Trophoblast cell (in vitro differentiated cells and primary cell): Measurements from ENCODE around the gene UBR2.

Experiments used
- DNase-seq, 2 donors: peaks; one replicate each; pipeline ENCODE4 v3.0.0-alpha.2; 2016
- H2AFZ ChIP-seq: 2 replicates; pipeline ENCODE4 v1.6.1; 2013; ENCODE audit warnings: low read length, moderate library complexity, mild to moderate bottlenecking; ENCODE audit not compliant: insufficient read depth, poor library complexity
- H2AK5ac ChIP-seq: 2 replicates; pipeline ENCODE4 v1.6.1; 2013; ENCODE audit warnings: mild to moderate bottlenecking, low read length
- H2BK120ac ChIP-seq: 2 replicates; pipeline ENCODE4 v1.6.1; 2013; ENCODE audit warnings: low read length, mild to moderate bottlenecking, moderate library complexity; ENCODE audit not compliant: insufficient read depth, poor library complexity
- H2BK12ac ChIP-seq: 2 replicates; pipeline ENCODE4 v1.6.1; 2013; ENCODE audit warnings: mild to moderate bottlenecking, low read length, moderate library complexity
- H2BK5ac ChIP-seq: 2 replicates; pipeline ENCODE4 v1.6.1; 2013; ENCODE audit warnings: low read length, low read depth, moderate library complexity, mild to moderate bottlenecking; ENCODE audit not compliant: poor library complexity
- H3K14ac ChIP-seq: 2 replicates; pipeline ENCODE4 v1.6.1; 2013; ENCODE audit warnings: mild to moderate bottlenecking, low read length
- H3K18ac ChIP-seq: 2 replicates; pipeline ENCODE4 v1.6.1; 2013; ENCODE audit warnings: mild to moderate bottlenecking, low read length
- H3K23ac ChIP-seq: 2 replicates; pipeline ENCODE4 v1.6.1; 2013; ENCODE audit warnings: low read length
- H3K27ac ChIP-seq: 2 replicates; pipeline ENCODE4 v1.5.1; 2013; ENCODE audit warnings: low read depth, mild to moderate bottlenecking, inconsistent platforms, low read length, moderate library complexity
- H3K27me3 ChIP-seq: 2 replicates; pipeline ENCODE4 v1.6.1; 2013; ENCODE audit warnings: inconsistent platforms, mild to moderate bottlenecking, low read length, moderate library complexity; ENCODE audit not compliant: insufficient read depth
- H3K36me3 ChIP-seq, 2 experiments: 1 replicate in 1 of 2; 2 replicates in 1 of 2; pipeline ENCODE4 v1.6.1; 2013; ENCODE audit warnings: low read length in 2 of 2, mild to moderate bottlenecking in 2 of 2, moderate library complexity in 1 of 2; ENCODE audit not compliant: insufficient read depth in 2 of 2, control insufficient read depth in 1 of 2
- H3K4ac ChIP-seq: 2 replicates; pipeline ENCODE4 v1.6.1; 2013; ENCODE audit warnings: low read depth, mild to moderate bottlenecking, low read length, moderate library complexity
- H3K4me1 ChIP-seq, 2 experiments: 1 replicate in 1 of 2; 2 replicates in 1 of 2; pipeline ENCODE4 v1.6.1; 2013; ENCODE audit warnings: low read length in 2 of 2, mild to moderate bottlenecking in 2 of 2, moderate library complexity in 1 of 2; ENCODE audit not compliant: insufficient read depth in 2 of 2, control insufficient read depth in 1 of 2
- H3K4me2 ChIP-seq: 2 replicates; pipeline ENCODE4 v1.6.1; 2013; ENCODE audit warnings: inconsistent platforms, mild to moderate bottlenecking, low read length, moderate library complexity
- H3K4me3 ChIP-seq: 2 replicates; pipeline ENCODE4 v1.5.1; 2013; ENCODE audit warnings: mild to moderate bottlenecking, low read depth, low read length, inconsistent platforms
- H3K79me1 ChIP-seq: one replicate; pipeline ENCODE4 v1.6.1; 2013; ENCODE audit warnings: low read length
- H3K79me2 ChIP-seq: 2 replicates; pipeline ENCODE4 v1.6.1; 2013; ENCODE audit warnings: low read length, mild to moderate bottlenecking; ENCODE audit not compliant: control insufficient read depth, insufficient read depth, poor library complexity
- H3K9ac ChIP-seq: 2 replicates; pipeline ENCODE4 v1.6.1; 2013; ENCODE audit warnings: mild to moderate bottlenecking, low read length
- H3K9me3 ChIP-seq: 2 replicates; pipeline ENCODE4 v1.6.1; 2013; ENCODE audit warnings: low read depth, mild to moderate bottlenecking, control low read depth, inconsistent platforms, low read length; ENCODE audit not compliant: insufficient read depth
- H4K12ac ChIP-seq: 2 replicates; pipeline ENCODE4 v1.6.1; 2013; ENCODE audit warnings: low read depth, mild to moderate bottlenecking, low read length, moderate library complexity
- H4K8ac ChIP-seq: 2 replicates; pipeline ENCODE4 v1.6.1; 2013; ENCODE audit warnings: low read depth, mild to moderate bottlenecking, low read length, moderate library complexity
- H4K91ac ChIP-seq: one replicate; pipeline ENCODE4 v1.6.1; 2013; ENCODE audit warnings: low read depth, mild to moderate bottlenecking, low read length, moderate library complexity
- WGBS: extraction: QIAGEN DNeasy Blood & Tissue Kit; methylation state at CpG from one replicate; pipeline ENCODE4 v1.1.7; 2013; ENCODE audit warnings: missing lambda C conversion rate; ENCODE audit not compliant: insufficient read length, insufficient coverage; ENCODE audit errors: extremely low coverage; 5-methylcytosine and 5-hydroxymethylcytosine counted together

Gene UBR2

DNA sequence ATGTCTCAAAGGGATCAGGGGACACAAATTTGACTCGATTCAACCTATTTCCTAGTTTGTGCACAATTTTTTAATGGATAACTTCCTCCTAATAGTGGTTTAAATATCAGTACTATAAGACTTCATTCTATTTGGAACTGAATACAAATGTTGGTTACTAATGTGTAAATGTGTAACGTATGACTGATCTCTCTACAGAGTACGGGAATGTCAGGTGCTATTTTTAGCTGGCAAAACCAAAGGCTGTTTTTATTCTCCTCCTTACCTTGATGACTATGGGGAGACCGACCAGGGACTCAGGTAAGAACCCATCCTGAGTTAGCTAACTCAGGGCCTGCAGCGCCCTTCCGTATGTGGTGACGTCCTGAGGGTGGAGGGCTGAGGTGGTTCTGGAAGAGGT, 125.5 kb downstream of the UBR2 start:
- no peak overlapping the region for H2BK5ac ChIP-seq
- H3K14ac ChIP-seq: no peak overlapping the region
- H3K23ac ChIP-seq: no peak overlapping the region
- no peak overlapping the region for H3K4me3 ChIP-seq
- no peak overlapping the region for H3K18ac ChIP-seq
- H3K36me3 ChIP-seq: peaks cover 36 to 41% of the 10 kb centered on the region in 2 experiments
- no peaks in the 10 kb centered on the region for H3K9me3 ChIP-seq
- no peaks in the 10 kb centered on the region for H3K4me1 ChIP-seq
- H3K27me3 ChIP-seq: no peaks in the 10 kb centered on the region
- no peaks in the 10 kb centered on the region for H3K79me2 ChIP-seq
- H2AFZ ChIP-seq: no peak overlapping the region
- H4K91ac ChIP-seq: no peak overlapping the region
- no peak overlapping the region for H4K12ac ChIP-seq
- DNase-seq: no peak
- H2BK120ac ChIP-seq: no peak overlapping the region
- no peak overlapping the region for H4K8ac ChIP-seq
- WGBS: no CpG with 5 or more reads among the region's 7 CpGs
- H2AK5ac ChIP-seq: no peak overlapping the region
- H3K4me2 ChIP-seq: no peak overlapping the region
- no peak overlapping the region for H3K4ac ChIP-seq
- no peak overlapping the region for H3K27ac ChIP-seq
- no peaks in the 10 kb centered on the region for H3K79me1 ChIP-seq
- H2BK12ac ChIP-seq: no peak overlapping the region
- H3K9ac ChIP-seq: no peak overlapping the region

GRCh38 chr6:42690151-42690702, 126.4 kb downstream of the UBR2 start:
- no peak overlapping the region for H2BK120ac ChIP-seq
- H4K91ac ChIP-seq: no peak overlapping the region
- H2AFZ ChIP-seq: no peak overlapping the region
- H3K9me3 ChIP-seq: no peaks in the 10 kb centered on the region
- H3K4ac ChIP-seq: no peak overlapping the region
- H4K8ac ChIP-seq: no peak overlapping the region
- no CpG with 5 or more reads among the region's 5 CpGs for WGBS
- H3K9ac ChIP-seq: no peak overlapping the region
- no peak overlapping the region for H3K23ac ChIP-seq
- no peak overlapping the region for H2BK5ac ChIP-seq
- peaks cover 33 to 37% of the 10 kb centered on the region in 2 experiments for H3K36me3 ChIP-seq
- no peaks in the 10 kb centered on the region for H3K4me1 ChIP-seq
- no peaks in the 10 kb centered on the region for H3K79me1 ChIP-seq
- no peak overlapping the region for H2BK12ac ChIP-seq
- no peak overlapping the region for H3K14ac ChIP-seq
- H3K4me3 ChIP-seq: no peak overlapping the region
- no peak overlapping the region for H3K4me2 ChIP-seq
- no peaks in the 10 kb centered on the region for H3K79me2 ChIP-seq
- no peak overlapping the region for H3K18ac ChIP-seq
- no peaks in the 10 kb centered on the region for H3K27me3 ChIP-seq
- no peak overlapping the region for H2AK5ac ChIP-seq
- no peak overlapping the region for H4K12ac ChIP-seq
- no peak overlapping the region for H3K27ac ChIP-seq
- DNase-seq: no peak

DNA sequence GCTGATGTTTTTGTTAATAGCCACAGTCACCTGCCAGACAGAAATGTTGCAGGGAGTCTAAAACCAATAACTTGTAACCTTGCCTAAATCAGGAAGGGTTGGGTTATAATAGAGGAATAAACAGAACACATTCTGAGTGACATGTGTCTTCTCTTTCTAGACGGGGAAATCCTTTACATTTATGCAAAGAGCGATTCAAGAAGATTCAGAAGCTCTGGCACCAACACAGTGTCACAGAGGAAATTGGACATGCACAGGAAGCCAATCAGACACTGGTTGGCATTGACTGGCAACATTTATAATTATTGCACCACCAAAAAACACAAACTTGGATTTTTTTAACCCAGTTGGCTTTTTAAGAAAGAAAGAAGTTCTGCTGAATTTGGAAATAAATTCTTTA, 127.0 kb downstream of the UBR2 start:
- Histone ChIP-seq H3K79me2 (no peaks in the 10 kb centered on the region), H4K12ac (no peak overlapping the region), H3K18ac (no peak overlapping the region), H4K8ac (no peak overlapping the region), H3K27me3 (no peaks in the 10 kb centered on the region), H3K4me3 (no peak overlapping the region), H3K9ac (no peak overlapping the region), H2BK5ac (no peak overlapping the region), H3K79me1 (no peaks in the 10 kb centered on the region), H3K4me1 (no peaks in the 10 kb centered on the region), H2BK12ac (no peak overlapping the region), H2AK5ac (no peak overlapping the region), H3K14ac (no peak overlapping the region), H3K4me2 (no peak overlapping the region), H3K9me3 (no peaks in the 10 kb centered on the region), H2BK120ac (no peak overlapping the region), H3K36me3 (peaks cover 29 to 33% of the 10 kb centered on the region in 2 experiments), H2AFZ (no peak overlapping the region), H3K23ac (no peak overlapping the region), H3K4ac (no peak overlapping the region), H4K91ac (no peak overlapping the region), H3K27ac (no peak overlapping the region)
- DNase-seq: no peak
- no CpG with 5 or more reads among the region's 2 CpGs for WGBS

- H3K27ac ChIP-seq: no peak overlapping the region
- H3K9me3 ChIP-seq: peaks cover under 1% of the 10 kb centered on the region
- H3K79me2 ChIP-seq: no peaks in the 10 kb centered on the region
- no peak overlapping the region for H2BK5ac ChIP-seq
- peaks cover 19 to 30% of the 10 kb centered on the region in 2 experiments for H3K36me3 ChIP-seq
- no CpG with 5 or more reads among the region's 4 CpGs for WGBS
- H2BK12ac ChIP-seq: no peak overlapping the region
- no peaks in the 10 kb centered on the region for H3K27me3 ChIP-seq
- H3K9ac ChIP-seq: no peak overlapping the region
- no peak for DNase-seq
- no peak overlapping the region for H4K12ac ChIP-seq
- no peak overlapping the region for H4K8ac ChIP-seq
- H3K4me3 ChIP-seq: no peak overlapping the region
- H3K4ac ChIP-seq: no peak overlapping the region
- no peak overlapping the region for H3K4me2 ChIP-seq
- peaks cover 0 to 4% of the 10 kb centered on the region in 2 experiments for H3K4me1 ChIP-seq
- no peak overlapping the region for H3K18ac ChIP-seq
- no peak overlapping the region for H3K14ac ChIP-seq
- no peaks in the 10 kb centered on the region for H3K79me1 ChIP-seq
- H3K23ac ChIP-seq: no peak overlapping the region
- H2AFZ ChIP-seq: no peak overlapping the region
- H4K91ac ChIP-seq: no peak overlapping the region
- H2AK5ac ChIP-seq: no peak overlapping the region
- no peak overlapping the region for H2BK120ac ChIP-seq
These were observed 128.5 kb downstream of the UBR2 start for GRCh38 chr6:42692137-42692911.
